Measurements from ENCODE around the gene KCNMA1. TPM values are rescaled to one million over a fixed set of nuclear protein-coding genes. Genes with fewer than 3 reads are reported as not detected.

KCNMA1 gene
- total RNA-seq, 1 experiment from 2014 or later: 0.49 TPM

DNA sequence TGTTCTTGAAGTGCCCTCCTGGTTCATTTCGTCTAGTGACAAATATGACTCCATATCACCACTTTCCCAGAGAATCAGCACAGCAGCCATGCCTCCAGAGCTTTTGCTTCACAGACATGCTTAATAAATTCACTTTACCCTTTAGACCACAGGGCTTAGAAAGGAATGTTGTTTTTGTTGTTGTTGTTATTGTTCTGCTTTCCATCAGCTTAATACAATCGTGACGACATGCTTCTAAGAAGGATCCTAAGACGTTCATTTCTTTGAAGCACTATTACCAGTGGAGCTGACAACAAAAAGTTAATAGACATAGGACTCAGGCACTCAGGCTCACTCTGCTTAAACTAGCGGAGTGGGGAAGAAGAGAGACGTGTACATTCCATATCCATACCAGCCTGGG lies 418.6 kb downstream of the KCNMA1 start:
- Histone ChIP-seq H3K27me3 (ENCODE audit: insufficient read depth, low read length) (peaks cover 53% of the 10 kb centered on the region), H2AFZ (ENCODE audit: low read depth, low read length, poor library complexity, severe bottlenecking) (no peak overlapping the region), H3K4me1 (ENCODE audit: control insufficient read depth in 1 of 2, insufficient read depth in 2 of 2, low read length in 2 of 2) (0 out of 4 replicates have a peak, but pooled peaks cover 0 to 3% of the 10 kb centered on the region in 2 experiments), H3K9ac (ENCODE audit: low read length) (no peak overlapping the region), H3K4me2 (ENCODE audit: low read length) (no peak overlapping the region), H3K4me3 (replicated peaks in 1 of 2; ENCODE audit: low read depth in 1 of 2, low read length in 2 of 2) (no peak overlapping the region), H3K79me2 (ENCODE audit: insufficient read depth, low read length) (no peaks in the 10 kb centered on the region), H3K9me2 (ENCODE audit: insufficient read depth) (no peaks in the 10 kb centered on the region), H4K20me1 (ENCODE audit: insufficient read depth) (no peaks in the 10 kb centered on the region), H3K36me3 (ENCODE audit: control insufficient read depth in 1 of 2, insufficient read depth in 2 of 2, low read length in 2 of 2) (no peaks in the 10 kb centered on the region), H3K9me3 (ENCODE audit: control insufficient read depth in 1 of 2, insufficient read depth in 1 of 2, low read depth in 1 of 2, low read length in 2 of 2) (no peaks in the 10 kb centered on the region), H3K27ac (ENCODE audit: low read depth, low read length) (no peak overlapping the region)
- DNase-seq (ENCODE audit: low read depth, low spot score) (no peak), ATAC-seq (no peak)
- ChIA-PET RAD21 (ENCODE audit: low non-redundant PET in 1 of 2, low total read pairs in 2 of 2, uncharacterized antibody in 2 of 2, unreplicated experiment in 2 of 2) (no interaction called here), CTCF (no interaction called here), POLR2A (no interaction called here)
- no peak for TF ChIP-seq FOSL1 (IDR thresholded peaks at IDR 0.05; ENCODE audit: low read depth)
- TF ChIP-seq EZH2phosphoT487 (IDR thresholded peaks at IDR 0.05; ENCODE audit: borderline replicate concordance): no peak
- TF ChIP-seq, protein P1, sequence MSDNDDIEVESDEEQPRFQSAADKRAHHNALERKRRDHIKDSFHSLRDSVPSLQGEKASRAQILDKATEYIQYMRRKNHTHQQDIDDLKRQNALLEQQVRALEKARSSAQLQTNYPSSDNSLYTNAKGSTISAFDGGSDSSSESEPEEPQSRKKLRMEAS (IDR thresholded peaks at IDR 0.05): no peak
- TF ChIP-seq SIN3A (IDR thresholded peaks at IDR 0.05; ENCODE audit: low read depth): no peak
- no peak for TF ChIP-seq ELF1 (IDR thresholded peaks at IDR 0.05; ENCODE audit: borderline replicate concordance, low read depth)
- no peak for TF ChIP-seq JUND (IDR thresholded peaks at IDR 0.05)
- no peak for TF ChIP-seq ZFX (IDR thresholded peaks at IDR 0.05)
- TF ChIP-seq, protein P2, sequence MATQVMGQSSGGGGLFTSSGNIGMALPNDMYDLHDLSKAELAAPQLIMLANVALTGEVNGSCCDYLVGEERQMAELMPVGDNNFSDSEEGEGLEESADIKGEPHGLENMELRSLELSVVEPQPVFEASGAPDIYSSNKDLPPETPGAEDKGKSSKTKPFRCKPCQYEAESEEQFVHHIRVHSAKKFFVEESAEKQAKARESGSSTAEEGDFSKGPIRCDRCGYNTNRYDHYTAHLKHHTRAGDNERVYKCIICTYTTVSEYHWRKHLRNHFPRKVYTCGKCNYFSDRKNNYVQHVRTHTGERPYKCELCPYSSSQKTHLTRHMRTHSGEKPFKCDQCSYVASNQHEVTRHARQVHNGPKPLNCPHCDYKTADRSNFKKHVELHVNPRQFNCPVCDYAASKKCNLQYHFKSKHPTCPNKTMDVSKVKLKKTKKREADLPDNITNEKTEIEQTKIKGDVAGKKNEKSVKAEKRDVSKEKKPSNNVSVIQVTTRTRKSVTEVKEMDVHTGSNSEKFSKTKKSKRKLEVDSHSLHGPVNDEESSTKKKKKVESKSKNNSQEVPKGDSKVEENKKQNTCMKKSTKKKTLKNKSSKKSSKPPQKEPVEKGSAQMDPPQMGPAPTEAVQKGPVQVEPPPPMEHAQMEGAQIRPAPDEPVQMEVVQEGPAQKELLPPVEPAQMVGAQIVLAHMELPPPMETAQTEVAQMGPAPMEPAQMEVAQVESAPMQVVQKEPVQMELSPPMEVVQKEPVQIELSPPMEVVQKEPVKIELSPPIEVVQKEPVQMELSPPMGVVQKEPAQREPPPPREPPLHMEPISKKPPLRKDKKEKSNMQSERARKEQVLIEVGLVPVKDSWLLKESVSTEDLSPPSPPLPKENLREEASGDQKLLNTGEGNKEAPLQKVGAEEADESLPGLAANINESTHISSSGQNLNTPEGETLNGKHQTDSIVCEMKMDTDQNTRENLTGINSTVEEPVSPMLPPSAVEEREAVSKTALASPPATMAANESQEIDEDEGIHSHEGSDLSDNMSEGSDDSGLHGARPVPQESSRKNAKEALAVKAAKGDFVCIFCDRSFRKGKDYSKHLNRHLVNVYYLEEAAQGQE (IDR thresholded peaks at IDR 0.05; ENCODE audit: low read depth): no peak
- TF ChIP-seq CEBPB (IDR thresholded peaks at IDR 0.05; ENCODE audit: low read depth): no peak
- TF ChIP-seq SP1 (IDR thresholded peaks at IDR 0.05; ENCODE audit: low read depth): no peak
- no peak for TF ChIP-seq CBX3 (IDR thresholded peaks at IDR 0.05; ENCODE audit: low read depth)
- TF ChIP-seq SRF (IDR thresholded peaks at IDR 0.05; ENCODE audit: low read depth): no peak
- TF ChIP-seq EGR1 (IDR thresholded peaks at IDR 0.05; ENCODE audit: low read depth): no peak
- TF ChIP-seq YY1 (IDR thresholded peaks at IDR 0.05; ENCODE audit: extremely low read depth, insufficient replicate concordance, low read depth, low read length): no peak
- no peak for TF ChIP-seq ZNF274 (IDR thresholded peaks at IDR 0.05; ENCODE audit: low read depth, low read length)
- no peak for TF ChIP-seq POLR2A (IDR thresholded peaks at IDR 0.05; ENCODE audit: borderline replicate concordance, extremely low read depth, insufficient read depth, insufficient read length)
- TF ChIP-seq, protein P3, sequence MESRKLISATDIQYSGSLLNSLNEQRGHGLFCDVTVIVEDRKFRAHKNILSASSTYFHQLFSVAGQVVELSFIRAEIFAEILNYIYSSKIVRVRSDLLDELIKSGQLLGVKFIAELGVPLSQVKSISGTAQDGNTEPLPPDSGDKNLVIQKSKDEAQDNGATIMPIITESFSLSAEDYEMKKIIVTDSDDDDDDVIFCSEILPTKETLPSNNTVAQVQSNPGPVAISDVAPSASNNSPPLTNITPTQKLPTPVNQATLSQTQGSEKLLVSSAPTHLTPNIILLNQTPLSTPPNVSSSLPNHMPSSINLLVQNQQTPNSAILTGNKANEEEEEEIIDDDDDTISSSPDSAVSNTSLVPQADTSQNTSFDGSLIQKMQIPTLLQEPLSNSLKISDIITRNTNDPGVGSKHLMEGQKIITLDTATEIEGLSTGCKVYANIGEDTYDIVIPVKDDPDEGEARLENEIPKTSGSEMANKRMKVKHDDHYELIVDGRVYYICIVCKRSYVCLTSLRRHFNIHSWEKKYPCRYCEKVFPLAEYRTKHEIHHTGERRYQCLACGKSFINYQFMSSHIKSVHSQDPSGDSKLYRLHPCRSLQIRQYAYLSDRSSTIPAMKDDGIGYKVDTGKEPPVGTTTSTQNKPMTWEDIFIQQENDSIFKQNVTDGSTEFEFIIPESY (IDR thresholded peaks at IDR 0.05; ENCODE audit: extremely low read depth, insufficient replicate concordance, low read length): no peak
- no peak for TF ChIP-seq TCF7L2 (IDR thresholded peaks at IDR 0.05; ENCODE audit: borderline replicate concordance, extremely low read depth, insufficient read depth, insufficient read length)
- no peak for TF ChIP-seq EZH2 (IDR thresholded peaks at IDR 0.05)
- TF ChIP-seq, protein P4, sequence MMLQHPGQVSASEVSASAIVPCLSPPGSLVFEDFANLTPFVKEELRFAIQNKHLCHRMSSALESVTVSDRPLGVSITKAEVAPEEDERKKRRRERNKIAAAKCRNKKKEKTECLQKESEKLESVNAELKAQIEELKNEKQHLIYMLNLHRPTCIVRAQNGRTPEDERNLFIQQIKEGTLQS (IDR thresholded peaks at IDR 0.05): no peak
- intact Hi-C loops (cut with micrococcal nuclease): no loop called here
- BruUV-seq (replicated peaks): no TSS peak

Measured in HCT116 (cell line).